Uterus (tissue), 4 donors: Measurements from ENCODE around the gene EPHA5. TPM values are rescaled to one million over a fixed set of nuclear protein-coding genes. Genes with fewer than 3 reads are reported as not detected.

Experiments
- DNase-seq, 2 donors: peaks; one replicate each; pipeline ENCODE4 v3.0.0-alpha.2; 2019 to 2020
- H3K27ac ChIP-seq, 2 donors: fragments of 200-600 bp; sonication (generic); 1 replicate in 1 of 2; 2 replicates in 1 of 2; pipeline ENCODE4 v1.5.1; 2016 to 2018
- H3K27me3 ChIP-seq, 2 donors: fragments of 200-600 bp; sonication (generic); one replicate each; pipeline ENCODE4 v1.5.1; 2018 to 2019; ENCODE audit warnings: control low read depth in 1 of 2
- H3K36me3 ChIP-seq, 2 donors: fragments of 200-600 bp; sonication (generic); one replicate each; pipeline ENCODE4 v1.5.1; 2019; ENCODE audit warnings: control low read depth in 1 of 2
- H3K4me1 ChIP-seq, 2 donors: fragments of 200-600 bp; sonication (generic); one replicate each; pipeline ENCODE4 v1.5.1; 2018 to 2019; ENCODE audit warnings: control low read depth in 1 of 2
- H3K4me3 ChIP-seq, 2 donors: fragments of 200-600 bp; sonication (generic); 1 replicate in 1 of 2; 2 replicates in 1 of 2; pipeline ENCODE4 v1.5.1; 2018 to 2019; ENCODE audit warnings: mild to moderate bottlenecking in 1 of 2
- H3K9me3 ChIP-seq, 2 donors: fragments of 200-600 bp; sonication (generic); one replicate each; pipeline ENCODE4 v1.5.1; 2019; ENCODE audit warnings: control low read depth in 1 of 2
- POLR2A ChIP-seq, 2 donors: fragments of 450-650 bp; IDR thresholded peaks; one replicate each; pipeline ENCODE4 v1.6.1; 2016; ENCODE audit warnings: antibody characterized with exemption in 2 of 2, mild to moderate bottlenecking in 1 of 2, moderate library complexity in 1 of 2
- intact Hi-C: fragments of 100-400 bp; cut with DNase I; formaldehyde crosslinking; loops from one replicate; pipeline ENCODE4 v1.15.1; 2023; ENCODE audit warnings: low total_unique reads
- total RNA-seq, 4 donors: library from RNA; depleted of rRNA in 3 of 4; stranded (reverse); fragments of >200 nt in 3 of 4; gene quantifications; one replicate each; pipeline versions ENCODE4 v1.1.0 to v1.2.4, GENCODE V29; 2014 to 2023
- TF ChIP-seq, protein P1 (sequence below), 4 experiments: fragments of 200-600 bp in 2 of 4; fragments of 450-650 bp in 2 of 4; sonication (generic) in 2 of 4; IDR thresholded peaks; one replicate each; pipeline ENCODE4 v1.5.1; 2016 to 2019; ENCODE audit warnings: antibody characterized with exemption in 4 of 4, mild to moderate bottlenecking in 2 of 4, moderate library complexity in 1 of 4
- donor health status: DM: yes; HTN: yes; CAD: no.

The EPHA5 gene
- total RNA-seq, 4 donors from 2014 or later = 1.2 to 10.4 TPM; not detected in 2

DNA sequence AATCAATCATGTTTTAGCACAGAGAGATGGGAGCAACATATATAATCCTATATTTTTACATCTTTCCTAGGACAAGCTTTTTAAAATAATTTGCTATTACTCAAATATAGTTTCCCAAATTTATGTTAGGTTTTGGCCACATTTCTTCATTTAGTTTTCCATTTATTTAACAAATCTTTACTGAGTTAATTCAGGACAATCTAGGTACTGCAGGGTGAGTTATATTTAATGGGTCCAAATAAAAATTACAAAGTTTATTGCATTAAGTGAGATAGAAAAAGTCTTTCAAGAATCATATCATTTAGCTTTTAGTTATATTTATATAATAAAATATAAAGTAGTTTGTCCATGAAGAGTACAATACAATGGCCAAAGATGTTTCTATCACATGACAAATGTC is 269.2 kb downstream of the EPHA5 start:
- intact Hi-C loops = no loop called here
- no peak for TF ChIP-seq POLR2A (IDR thresholded peaks at IDR 0.05)
- TF ChIP-seq, protein P1, sequence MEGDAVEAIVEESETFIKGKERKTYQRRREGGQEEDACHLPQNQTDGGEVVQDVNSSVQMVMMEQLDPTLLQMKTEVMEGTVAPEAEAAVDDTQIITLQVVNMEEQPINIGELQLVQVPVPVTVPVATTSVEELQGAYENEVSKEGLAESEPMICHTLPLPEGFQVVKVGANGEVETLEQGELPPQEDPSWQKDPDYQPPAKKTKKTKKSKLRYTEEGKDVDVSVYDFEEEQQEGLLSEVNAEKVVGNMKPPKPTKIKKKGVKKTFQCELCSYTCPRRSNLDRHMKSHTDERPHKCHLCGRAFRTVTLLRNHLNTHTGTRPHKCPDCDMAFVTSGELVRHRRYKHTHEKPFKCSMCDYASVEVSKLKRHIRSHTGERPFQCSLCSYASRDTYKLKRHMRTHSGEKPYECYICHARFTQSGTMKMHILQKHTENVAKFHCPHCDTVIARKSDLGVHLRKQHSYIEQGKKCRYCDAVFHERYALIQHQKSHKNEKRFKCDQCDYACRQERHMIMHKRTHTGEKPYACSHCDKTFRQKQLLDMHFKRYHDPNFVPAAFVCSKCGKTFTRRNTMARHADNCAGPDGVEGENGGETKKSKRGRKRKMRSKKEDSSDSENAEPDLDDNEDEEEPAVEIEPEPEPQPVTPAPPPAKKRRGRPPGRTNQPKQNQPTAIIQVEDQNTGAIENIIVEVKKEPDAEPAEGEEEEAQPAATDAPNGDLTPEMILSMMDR (IDR thresholded peaks at IDR 0.05) = no peak
- no peak for DNase-seq

DNA sequence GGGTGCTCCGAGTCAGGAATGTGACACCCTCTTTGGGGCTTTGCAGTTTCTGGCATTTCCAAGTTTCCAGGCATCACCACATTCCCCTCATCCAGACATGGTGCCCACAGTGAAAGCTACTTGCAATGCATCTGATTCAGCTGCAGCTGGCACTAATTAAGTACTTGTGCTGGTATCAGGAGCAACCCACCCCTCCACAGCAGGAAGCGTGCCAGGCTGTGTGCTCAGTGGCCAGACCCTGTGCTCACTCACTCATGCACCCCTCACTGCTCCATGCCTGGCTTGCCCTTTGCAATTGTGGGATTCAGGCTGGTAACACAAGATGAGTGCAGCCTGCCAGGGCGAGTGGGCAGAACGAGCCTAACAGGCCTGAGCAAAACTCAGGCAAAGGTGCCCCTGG is 271.2 kb downstream of the EPHA5 start:
- TF ChIP-seq POLR2A (IDR thresholded peaks at IDR 0.05) = no peak
- TF ChIP-seq, protein P1 (IDR thresholded peaks at IDR 0.05) = no peak
- Histone ChIP-seq H3K4me3 (no peak overlapping the region), H3K27ac (no peak overlapping the region), H3K4me1 (no peaks in the 10 kb centered on the region), H3K36me3 (no peaks in the 10 kb centered on the region), H3K27me3 (no peaks in the 10 kb centered on the region), H3K9me3 (no peaks in the 10 kb centered on the region)
- DNase-seq = no peak
- intact Hi-C loops = no loop called here

More for the DNA sequence above, 269.2 kb downstream of the EPHA5 start:
- Histone ChIP-seq H3K9me3 (no peaks in the 10 kb centered on the region), H3K4me3 (no peak overlapping the region), H3K27ac (no peak overlapping the region), H3K27me3 (no peaks in the 10 kb centered on the region), H3K36me3 (no peaks in the 10 kb centered on the region), H3K4me1 (no peaks in the 10 kb centered on the region)

DNA sequence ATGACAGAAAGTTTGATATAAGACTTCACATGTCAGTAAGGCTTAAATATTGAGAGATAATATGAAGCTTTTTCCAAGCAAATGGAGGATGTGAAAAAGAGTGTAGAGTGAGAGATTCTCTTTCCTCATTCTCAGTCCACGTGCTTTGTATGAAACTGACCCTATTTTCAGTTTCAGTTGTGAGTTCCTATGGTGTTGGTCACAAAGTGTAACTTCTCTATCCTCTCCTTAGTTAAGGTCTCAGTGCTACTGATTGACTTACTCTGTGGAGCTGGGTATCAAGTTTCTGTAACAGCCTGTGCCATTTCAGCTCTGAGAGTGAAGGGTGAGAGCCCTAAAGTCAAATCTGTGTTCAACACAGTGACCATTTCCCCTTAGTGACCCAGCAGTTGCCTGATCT is 277.2 kb downstream of the EPHA5 start:
- H3K4me3 ChIP-seq = no peak overlapping the region
- no peaks in the 10 kb centered on the region for H3K27me3 ChIP-seq
- H3K27ac ChIP-seq = no peak overlapping the region
- TF ChIP-seq, protein P1 (IDR thresholded peaks at IDR 0.05) = no peak
- TF ChIP-seq POLR2A (IDR thresholded peaks at IDR 0.05) = no peak
- no peaks in the 10 kb centered on the region for H3K36me3 ChIP-seq
- intact Hi-C loops = no loop called here
- no peaks in the 10 kb centered on the region for H3K9me3 ChIP-seq
- no peaks in the 10 kb centered on the region for H3K4me1 ChIP-seq
- DNase-seq = no peak

DNA sequence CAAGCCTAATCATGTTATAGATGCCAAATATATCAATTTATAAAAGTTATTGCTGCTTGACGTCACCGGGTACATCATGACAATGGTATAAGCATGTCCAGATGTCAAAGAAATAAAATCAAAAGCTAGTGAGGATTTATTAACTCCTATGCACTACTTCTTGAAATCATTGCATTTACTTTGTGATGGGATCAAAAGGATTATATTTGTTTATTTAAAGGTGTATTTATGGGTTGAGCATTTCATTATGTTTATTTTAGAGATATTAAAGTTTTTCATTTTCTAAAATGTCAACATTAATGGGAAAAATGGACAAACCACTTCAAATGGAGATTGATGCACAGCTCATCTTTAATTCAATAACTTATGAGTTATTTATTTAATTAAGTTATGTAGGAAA is 277.8 kb downstream of the EPHA5 start:
- intact Hi-C loops = no loop called here
- no peak overlapping the region for H3K4me3 ChIP-seq

DNA sequence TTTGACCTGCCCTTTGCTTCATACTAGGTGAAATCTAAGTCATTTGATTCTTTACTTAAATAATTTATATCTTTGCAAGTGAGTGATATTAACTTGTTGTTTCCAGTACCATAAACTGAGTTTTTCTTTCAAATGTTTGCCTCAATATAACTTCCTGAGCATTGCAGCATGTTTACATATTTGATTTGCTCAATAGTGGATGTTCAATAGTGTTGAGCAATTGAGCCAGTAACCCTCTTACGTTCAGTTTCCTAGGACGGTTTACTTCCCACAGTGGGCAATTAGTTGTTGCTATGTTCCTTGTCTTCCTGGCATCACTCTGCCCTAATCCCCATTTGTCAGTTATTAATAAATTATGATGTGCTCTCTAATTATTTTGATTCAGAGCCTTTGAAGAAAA is 278.5 kb downstream of the EPHA5 start:
- no peak for DNase-seq
- intact Hi-C loops = no loop called here

More for the DNA sequence above, 277.8 kb downstream of the EPHA5 start:
- H3K9me3 ChIP-seq = no peaks in the 10 kb centered on the region
- TF ChIP-seq, protein P1 (IDR thresholded peaks at IDR 0.05) = no peak
- TF ChIP-seq POLR2A (IDR thresholded peaks at IDR 0.05) = no peak
- no peak for DNase-seq
- no peaks in the 10 kb centered on the region for H3K36me3 ChIP-seq
- H3K27ac ChIP-seq = no peak overlapping the region
- no peaks in the 10 kb centered on the region for H3K4me1 ChIP-seq
- H3K27me3 ChIP-seq = no peaks in the 10 kb centered on the region

More for the DNA sequence above, 278.5 kb downstream of the EPHA5 start:
- Histone ChIP-seq H3K4me1 (no peaks in the 10 kb centered on the region), H3K9me3 (no peaks in the 10 kb centered on the region), H3K36me3 (no peaks in the 10 kb centered on the region), H3K27ac (no peak overlapping the region), H3K27me3 (no peaks in the 10 kb centered on the region), H3K4me3 (no peak overlapping the region)
- TF ChIP-seq POLR2A (IDR thresholded peaks at IDR 0.05) = no peak
- TF ChIP-seq, protein P1 (IDR thresholded peaks at IDR 0.05) = no peak
